ENCODE measurements around the gene FGFR1OP2. TPM values are rescaled to one million over a fixed set of nuclear protein-coding genes. Genes with fewer than 3 reads are reported as not detected.

FGFR1OP2 gene
- total and polyA plus RNA-seq, 2 experiments from 2014 or later, result 35.6 to 45.0 TPM

DNA sequence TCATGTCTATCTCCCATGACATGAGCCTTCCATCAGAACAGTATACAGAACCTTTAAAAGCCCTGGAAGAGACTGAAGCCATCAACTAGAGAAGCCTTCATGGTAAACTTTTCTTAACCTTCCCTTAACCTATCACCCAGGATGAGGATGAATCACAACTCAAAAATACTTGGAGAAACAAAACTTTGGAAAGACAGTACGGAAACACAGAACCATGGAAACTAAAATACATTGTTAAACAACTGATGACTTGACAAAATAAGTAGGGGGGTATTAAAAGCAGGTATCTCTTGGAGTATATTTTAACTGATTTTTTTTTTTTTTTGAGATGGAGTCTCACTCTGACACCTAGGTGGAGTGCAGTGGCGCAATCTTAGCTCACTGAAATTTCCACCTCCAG is 67.2 kb downstream of the FGFR1OP2 start:
- no peaks in the 10 kb centered on the region for H3F3A ChIP-seq (replicated peaks; ENCODE audit: low read depth)
- no peak overlapping the region for H3K4me2 ChIP-seq
- H3K9me3 Mint-ChIP-seq, result no peaks in the 10 kb centered on the region
- H3K27ac ChIP-seq (ENCODE audit: low read depth), result no peak overlapping the region
- H4K20me1 ChIP-seq (replicated peaks; ENCODE audit: insufficient read depth), result no peaks in the 10 kb centered on the region; the same call in 1 of the 2 replicates
- no peak overlapping the region for H2AFZ ChIP-seq
- H3K4me1 Mint-ChIP-seq, result peaks cover 19% of the 10 kb centered on the region; the same call in 2 of the 3 replicates
- H3K4me3 Mint-ChIP-seq, result no peak overlapping the region
- H3K79me2 ChIP-seq (replicated peaks; ENCODE audit: insufficient read depth), result peaks cover 92% of the 10 kb centered on the region
- H3K36me3 ChIP-seq (ENCODE audit: insufficient read depth), result no peaks in the 10 kb centered on the region
- ATAC-seq (no peak), DNase-seq (ENCODE audit: low spot score) (no peak)
- H3K4me1 ChIP-seq (ENCODE audit: insufficient read depth), result peaks cover 3% of the 10 kb centered on the region
- H3K9me2 ChIP-seq (ENCODE audit: insufficient read depth), result no peaks in the 10 kb centered on the region
- H3K27ac Mint-ChIP-seq, result no peak overlapping the region
- no peak overlapping the region for H3K4me3 ChIP-seq
- peaks cover 6% of the 10 kb centered on the region; the same call in 2 of the 3 replicates for H3K36me3 Mint-ChIP-seq (ENCODE audit: low read depth)
- H3K27me3 Mint-ChIP-seq (ENCODE audit: insufficient read depth, low read depth, poor library complexity), result peaks cover 4% of the 10 kb centered on the region
- TF ChIP-seq, protein P1, sequence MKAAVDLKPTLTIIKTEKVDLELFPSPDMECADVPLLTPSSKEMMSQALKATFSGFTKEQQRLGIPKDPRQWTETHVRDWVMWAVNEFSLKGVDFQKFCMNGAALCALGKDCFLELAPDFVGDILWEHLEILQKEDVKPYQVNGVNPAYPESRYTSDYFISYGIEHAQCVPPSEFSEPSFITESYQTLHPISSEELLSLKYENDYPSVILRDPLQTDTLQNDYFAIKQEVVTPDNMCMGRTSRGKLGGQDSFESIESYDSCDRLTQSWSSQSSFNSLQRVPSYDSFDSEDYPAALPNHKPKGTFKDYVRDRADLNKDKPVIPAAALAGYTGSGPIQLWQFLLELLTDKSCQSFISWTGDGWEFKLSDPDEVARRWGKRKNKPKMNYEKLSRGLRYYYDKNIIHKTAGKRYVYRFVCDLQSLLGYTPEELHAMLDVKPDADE (IDR thresholded peaks at IDR 0.05), result no peak
- TF ChIP-seq, protein P2, sequence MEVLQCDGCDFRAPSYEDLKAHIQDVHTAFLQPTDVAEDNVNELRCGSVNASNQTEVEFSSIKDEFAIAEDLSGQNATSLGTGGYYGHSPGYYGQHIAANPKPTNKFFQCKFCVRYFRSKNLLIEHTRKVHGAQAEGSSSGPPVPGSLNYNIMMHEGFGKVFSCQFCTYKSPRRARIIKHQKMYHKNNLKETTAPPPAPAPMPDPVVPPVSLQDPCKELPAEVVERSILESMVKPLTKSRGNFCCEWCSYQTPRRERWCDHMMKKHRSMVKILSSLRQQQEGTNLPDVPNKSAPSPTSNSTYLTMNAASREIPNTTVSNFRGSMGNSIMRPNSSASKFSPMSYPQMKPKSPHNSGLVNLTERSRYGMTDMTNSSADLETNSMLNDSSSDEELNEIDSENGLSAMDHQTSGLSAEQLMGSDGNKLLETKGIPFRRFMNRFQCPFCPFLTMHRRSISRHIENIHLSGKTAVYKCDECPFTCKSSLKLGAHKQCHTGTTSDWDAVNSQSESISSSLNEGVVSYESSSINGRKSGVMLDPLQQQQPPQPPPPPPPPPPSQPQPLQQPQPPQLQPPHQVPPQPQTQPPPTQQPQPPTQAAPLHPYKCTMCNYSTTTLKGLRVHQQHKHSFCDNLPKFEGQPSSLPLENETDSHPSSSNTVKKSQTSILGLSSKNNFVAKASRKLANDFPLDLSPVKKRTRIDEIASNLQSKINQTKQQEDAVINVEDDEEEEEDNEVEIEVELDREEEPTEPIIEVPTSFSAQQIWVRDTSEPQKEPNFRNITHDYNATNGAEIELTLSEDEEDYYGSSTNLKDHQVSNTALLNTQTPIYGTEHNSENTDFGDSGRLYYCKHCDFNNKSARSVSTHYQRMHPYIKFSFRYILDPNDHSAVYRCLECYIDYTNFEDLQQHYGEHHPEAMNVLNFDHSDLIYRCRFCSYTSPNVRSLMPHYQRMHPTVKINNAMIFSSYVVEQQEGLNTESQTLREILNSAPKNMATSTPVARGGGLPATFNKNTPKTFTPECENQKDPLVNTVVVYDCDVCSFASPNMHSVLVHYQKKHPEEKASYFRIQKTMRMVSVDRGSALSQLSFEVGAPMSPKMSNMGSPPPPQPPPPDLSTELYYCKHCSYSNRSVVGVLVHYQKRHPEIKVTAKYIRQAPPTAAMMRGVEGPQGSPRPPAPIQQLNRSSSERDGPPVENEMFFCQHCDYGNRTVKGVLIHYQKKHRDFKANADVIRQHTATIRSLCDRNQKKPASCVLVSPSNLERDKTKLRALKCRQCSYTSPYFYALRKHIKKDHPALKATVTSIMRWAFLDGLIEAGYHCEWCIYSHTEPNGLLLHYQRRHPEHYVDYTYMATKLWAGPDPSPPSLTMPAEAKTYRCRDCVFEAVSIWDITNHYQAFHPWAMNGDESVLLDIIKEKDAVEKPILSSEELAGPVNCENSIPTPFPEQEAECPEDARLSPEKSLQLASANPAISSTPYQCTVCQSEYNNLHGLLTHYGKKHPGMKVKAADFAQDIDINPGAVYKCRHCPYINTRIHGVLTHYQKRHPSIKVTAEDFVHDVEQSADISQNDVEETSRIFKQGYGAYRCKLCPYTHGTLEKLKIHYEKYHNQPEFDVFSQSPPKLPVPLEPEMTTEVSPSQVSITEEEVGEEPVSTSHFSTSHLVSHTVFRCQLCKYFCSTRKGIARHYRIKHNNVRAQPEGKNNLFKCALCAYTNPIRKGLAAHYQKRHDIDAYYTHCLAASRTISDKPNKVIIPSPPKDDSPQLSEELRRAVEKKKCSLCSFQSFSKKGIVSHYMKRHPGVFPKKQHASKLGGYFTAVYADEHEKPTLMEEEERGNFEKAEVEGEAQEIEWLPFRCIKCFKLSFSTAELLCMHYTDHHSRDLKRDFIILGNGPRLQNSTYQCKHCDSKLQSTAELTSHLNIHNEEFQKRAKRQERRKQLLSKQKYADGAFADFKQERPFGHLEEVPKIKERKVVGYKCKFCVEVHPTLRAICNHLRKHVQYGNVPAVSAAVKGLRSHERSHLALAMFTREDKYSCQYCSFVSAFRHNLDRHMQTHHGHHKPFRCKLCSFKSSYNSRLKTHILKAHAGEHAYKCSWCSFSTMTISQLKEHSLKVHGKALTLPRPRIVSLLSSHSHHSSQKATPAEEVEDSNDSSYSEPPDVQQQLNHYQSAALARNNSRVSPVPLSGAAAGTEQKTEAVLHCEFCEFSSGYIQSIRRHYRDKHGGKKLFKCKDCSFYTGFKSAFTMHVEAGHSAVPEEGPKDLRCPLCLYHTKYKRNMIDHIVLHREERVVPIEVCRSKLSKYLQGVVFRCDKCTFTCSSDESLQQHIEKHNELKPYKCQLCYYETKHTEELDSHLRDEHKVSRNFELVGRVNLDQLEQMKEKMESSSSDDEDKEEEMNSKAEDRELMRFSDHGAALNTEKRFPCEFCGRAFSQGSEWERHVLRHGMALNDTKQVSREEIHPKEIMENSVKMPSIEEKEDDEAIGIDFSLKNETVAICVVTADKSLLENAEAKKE (CRISPR knock-in tag; IDR thresholded peaks at IDR 0.05), result no peak
- TF ChIP-seq CREB1 (CRISPR knock-in tag; IDR thresholded peaks at IDR 0.05; ENCODE audit: low read depth), result no peak
- H3K27me3 ChIP-seq (ENCODE audit: insufficient read depth), result no peaks in the 10 kb centered on the region

DNA sequence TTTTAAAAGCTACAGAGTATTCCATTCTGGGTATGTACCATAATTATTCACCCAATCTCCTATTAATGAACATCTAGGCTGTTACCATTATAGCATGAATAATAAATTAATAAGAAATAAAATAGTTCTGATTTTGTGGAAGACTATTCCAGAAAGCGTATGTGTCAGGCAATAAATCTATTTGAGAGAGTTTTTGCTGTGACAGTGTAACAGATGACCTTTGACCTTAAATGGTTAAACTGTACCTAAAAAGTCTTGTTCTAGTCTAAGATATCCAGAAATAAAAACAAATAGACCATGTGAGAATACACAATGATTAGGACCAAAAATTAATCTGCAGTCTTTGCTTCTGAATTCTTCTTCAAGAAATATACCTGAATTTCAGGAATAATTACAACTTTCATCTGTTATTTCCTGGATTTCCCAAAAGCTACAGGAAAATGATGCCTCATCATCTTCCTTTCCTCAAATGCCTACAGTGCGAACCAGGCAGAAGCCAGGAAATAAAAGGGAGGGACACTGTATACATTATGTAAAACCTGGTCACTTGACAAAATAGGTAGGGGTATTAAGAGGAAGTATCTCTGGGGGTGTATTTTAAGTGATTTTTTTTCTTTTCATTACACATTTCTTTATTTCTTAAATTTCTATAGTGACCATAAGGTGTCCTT is 68.7 kb downstream of the FGFR1OP2 start:
- no peaks in the 10 kb centered on the region; the same call in 1 of the 2 replicates for H4K20me1 ChIP-seq (replicated peaks; ENCODE audit: insufficient read depth)
- peaks cover 16% of the 10 kb centered on the region for H3K4me1 ChIP-seq (ENCODE audit: insufficient read depth)
- no peak overlapping the region for H3K4me2 ChIP-seq
- no peaks in the 10 kb centered on the region for H3K9me2 ChIP-seq (ENCODE audit: insufficient read depth)
- Mint-ChIP-seq H3K36me3 (ENCODE audit: low read depth) (peaks cover 1% of the 10 kb centered on the region; the same call in 2 of the 3 replicates), H3K4me1 (peaks cover 30% of the 10 kb centered on the region; the same call in 2 of the 3 replicates), H3K27me3 (ENCODE audit: insufficient read depth, low read depth, poor library complexity) (peaks cover 2% of the 10 kb centered on the region), H3K4me3 (no peak overlapping the region), H3K9me3 (no peaks in the 10 kb centered on the region), H3K27ac (no peak overlapping the region)
- peak overlapping the region; percentile 58; the same call in 1 of the 2 replicates for H3K27ac ChIP-seq (ENCODE audit: low read depth)
- H3K79me2 ChIP-seq (replicated peaks; ENCODE audit: insufficient read depth), result peaks cover 96% of the 10 kb centered on the region
- H3K4me3 ChIP-seq, result no peak overlapping the region
- H3K27me3 ChIP-seq (ENCODE audit: insufficient read depth), result no peaks in the 10 kb centered on the region
- H3F3A ChIP-seq (replicated peaks; ENCODE audit: low read depth), result no peaks in the 10 kb centered on the region
- no peak for ATAC-seq
- no peaks in the 10 kb centered on the region for H3K36me3 ChIP-seq (ENCODE audit: insufficient read depth)
- DNase-seq (ENCODE audit: low spot score), result no peak
- no peak overlapping the region for H2AFZ ChIP-seq
- no peak for TF ChIP-seq NANOG (IDR thresholded peaks at IDR 0.05; ENCODE audit: borderline replicate concordance)
- TF ChIP-seq POLR2AphosphoS5 (IDR thresholded peaks at IDR 0.05; ENCODE audit: low read depth), result no peak
- no peak for TF ChIP-seq EZH2 (IDR thresholded peaks at IDR 0.05; ENCODE audit: low read depth, unreplicated experiment)
- TF ChIP-seq, protein P3, sequence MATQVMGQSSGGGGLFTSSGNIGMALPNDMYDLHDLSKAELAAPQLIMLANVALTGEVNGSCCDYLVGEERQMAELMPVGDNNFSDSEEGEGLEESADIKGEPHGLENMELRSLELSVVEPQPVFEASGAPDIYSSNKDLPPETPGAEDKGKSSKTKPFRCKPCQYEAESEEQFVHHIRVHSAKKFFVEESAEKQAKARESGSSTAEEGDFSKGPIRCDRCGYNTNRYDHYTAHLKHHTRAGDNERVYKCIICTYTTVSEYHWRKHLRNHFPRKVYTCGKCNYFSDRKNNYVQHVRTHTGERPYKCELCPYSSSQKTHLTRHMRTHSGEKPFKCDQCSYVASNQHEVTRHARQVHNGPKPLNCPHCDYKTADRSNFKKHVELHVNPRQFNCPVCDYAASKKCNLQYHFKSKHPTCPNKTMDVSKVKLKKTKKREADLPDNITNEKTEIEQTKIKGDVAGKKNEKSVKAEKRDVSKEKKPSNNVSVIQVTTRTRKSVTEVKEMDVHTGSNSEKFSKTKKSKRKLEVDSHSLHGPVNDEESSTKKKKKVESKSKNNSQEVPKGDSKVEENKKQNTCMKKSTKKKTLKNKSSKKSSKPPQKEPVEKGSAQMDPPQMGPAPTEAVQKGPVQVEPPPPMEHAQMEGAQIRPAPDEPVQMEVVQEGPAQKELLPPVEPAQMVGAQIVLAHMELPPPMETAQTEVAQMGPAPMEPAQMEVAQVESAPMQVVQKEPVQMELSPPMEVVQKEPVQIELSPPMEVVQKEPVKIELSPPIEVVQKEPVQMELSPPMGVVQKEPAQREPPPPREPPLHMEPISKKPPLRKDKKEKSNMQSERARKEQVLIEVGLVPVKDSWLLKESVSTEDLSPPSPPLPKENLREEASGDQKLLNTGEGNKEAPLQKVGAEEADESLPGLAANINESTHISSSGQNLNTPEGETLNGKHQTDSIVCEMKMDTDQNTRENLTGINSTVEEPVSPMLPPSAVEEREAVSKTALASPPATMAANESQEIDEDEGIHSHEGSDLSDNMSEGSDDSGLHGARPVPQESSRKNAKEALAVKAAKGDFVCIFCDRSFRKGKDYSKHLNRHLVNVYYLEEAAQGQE (IDR thresholded peaks at IDR 0.05; ENCODE audit: unreplicated experiment), result no peak
- no peak for TF ChIP-seq ZNF114 (CRISPR knock-in tag; IDR thresholded peaks at IDR 0.05)
